GM19372 (cell line): Measurements from ENCODE around the gene TRPM1.

Experiments
- ATAC-seq: cut with Tn5 transposase; IDR thresholded peaks from one replicate; pipeline ENCODE4 v1.9.1; 2021; ENCODE audit warnings: mild to moderate bottlenecking, low read depth, moderate library complexity; ENCODE audit not compliant: unreplicated experiment

The TRPM1 gene

GRCh38 chr15:31101262-31102038 lies at the start of gene TRPM1:
Gene TRPM1, minus strand, starts transcription at chr15:31101725. Its CDS starts 20,370 bp downstream, at chr15:31081355.
- ATAC-seq: no peak

GRCh38 chr15:31150732-31151231 lies 49.3 kb upstream of the TRPM1 start:
- no peak for ATAC-seq

DNA sequence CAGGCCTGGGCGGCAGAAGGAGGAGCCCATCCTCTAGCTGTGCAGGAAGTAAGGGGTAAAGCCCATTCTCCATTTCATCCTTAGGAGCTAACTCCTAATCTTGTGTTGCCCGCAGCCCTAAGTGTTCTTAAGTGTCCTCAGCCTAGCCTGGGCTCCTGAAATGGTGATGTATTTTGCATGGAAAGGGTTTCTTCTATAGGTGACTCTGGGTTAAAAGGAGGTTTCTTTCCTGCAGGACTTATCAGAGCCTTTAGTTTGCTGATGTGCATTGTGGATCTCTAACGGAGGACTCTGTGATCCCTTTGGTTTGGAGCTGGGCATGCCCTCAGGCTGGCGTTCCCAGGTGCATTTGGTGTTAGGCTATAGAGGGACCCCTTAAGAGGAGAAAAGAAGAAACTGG lies 48.5 kb upstream of the TRPM1 start:
- ATAC-seq: no peak

GRCh38 chr15:31149088-31149505 lies 47.6 kb upstream of the TRPM1 start:
- ATAC-seq: no peak

GRCh38 chr15:31148297-31149087 lies 47.0 kb upstream of the TRPM1 start:
- ATAC-seq: no peak

DNA sequence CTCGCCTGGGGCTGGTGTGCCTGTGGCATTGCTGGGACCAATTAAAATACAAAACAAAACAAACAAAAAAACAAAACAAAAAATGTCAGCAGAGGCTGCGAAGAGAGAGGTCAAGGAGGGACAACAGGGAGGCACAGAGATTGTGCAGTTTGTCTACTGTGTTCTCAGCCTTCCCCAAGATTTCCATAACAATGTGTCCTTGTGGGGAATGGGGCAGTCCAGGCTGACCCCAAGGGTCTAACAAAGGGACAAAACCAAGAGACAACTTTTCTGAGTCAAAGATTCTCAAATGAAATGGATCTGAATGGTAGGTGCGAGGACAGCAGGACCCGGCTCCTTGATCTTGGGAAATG lies 46.4 kb upstream of the TRPM1 start:
- ATAC-seq: no peak

DNA sequence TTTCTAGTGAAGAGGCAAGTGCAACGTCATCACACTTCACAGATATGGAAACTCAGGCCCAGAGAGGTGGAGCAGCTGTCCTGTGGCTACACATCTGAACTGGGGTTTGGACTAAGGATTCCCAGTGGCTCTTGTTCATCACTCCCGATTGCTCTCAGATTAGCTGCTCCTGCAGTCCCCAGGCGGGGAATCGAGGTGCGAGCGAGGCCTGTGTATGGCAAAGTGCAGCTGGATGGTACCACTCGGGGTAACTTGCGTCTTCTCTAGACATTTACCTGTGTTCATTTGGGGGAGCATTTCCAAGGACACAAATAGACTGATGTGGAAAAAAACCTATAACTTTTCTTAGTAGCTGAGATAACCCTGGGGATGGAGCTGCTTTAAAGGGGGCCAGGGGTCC lies 45.9 kb upstream of the TRPM1 start:
- ATAC-seq: no peak

GRCh38 chr15:31145271-31145911 lies 43.9 kb upstream of the TRPM1 start:
- ATAC-seq: no peak

GRCh38 chr15:31141792-31142191 lies 40.3 kb upstream of the TRPM1 start:
- no peak for ATAC-seq

DNA sequence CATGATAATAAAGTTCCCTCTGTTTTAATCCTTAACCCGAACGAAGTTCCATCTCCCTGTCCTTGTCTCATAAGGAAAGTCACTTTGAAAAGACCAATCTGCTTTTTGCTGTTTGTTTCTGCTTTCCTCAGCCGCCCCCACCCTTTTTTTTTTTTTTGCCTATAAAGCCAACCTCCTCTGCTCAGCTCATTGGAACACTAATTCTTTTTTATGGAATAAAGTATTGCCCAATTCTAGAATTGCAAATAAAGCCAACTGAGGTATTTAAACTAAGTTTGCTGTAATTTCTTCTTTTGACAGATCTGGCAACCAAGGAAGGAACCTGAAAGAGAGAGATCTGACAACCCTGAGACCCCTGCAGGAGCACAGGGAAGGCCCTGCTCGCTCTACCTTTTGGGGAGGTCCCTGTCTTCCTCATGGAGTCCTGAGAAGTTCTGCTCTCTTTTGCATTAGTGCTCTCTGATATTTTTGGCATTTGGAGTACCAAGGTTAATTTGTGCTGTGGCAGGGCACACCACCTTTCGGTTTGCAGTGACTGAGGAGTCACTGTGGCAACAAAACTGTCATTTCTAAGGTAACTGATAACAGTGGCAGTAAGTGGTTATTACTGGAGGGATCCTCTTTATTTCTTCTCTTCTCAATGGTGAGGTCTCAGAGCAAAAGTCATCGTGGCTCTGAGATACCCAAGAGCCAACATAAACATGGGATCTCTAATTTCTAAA lies 35.2 kb upstream of the TRPM1 start:
- no peak for ATAC-seq

DNA sequence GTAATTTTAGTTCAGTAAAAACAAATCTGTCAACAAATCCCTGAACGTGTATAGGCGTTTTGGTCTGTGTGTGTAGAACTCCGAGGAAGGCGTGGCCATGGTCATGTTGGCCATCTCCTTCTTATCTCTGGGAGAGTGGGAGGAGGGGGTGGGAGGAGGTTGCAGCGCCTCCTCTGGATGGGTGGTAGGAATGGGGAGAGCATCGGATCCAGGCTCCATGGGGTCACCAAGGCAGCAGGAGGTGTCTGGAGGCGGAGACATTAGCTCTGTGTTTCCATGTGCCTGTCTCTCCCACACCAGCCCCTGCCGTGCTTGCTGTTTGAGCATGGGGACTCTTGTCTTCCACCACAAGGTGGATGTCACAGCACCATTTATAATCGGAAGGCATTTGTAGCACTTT lies 34.5 kb upstream of the TRPM1 start:
- no peak for ATAC-seq

- ATAC-seq: no peak
Measured at GRCh38 chr15:31135523-31135922, 34.0 kb upstream of the TRPM1 start.

DNA sequence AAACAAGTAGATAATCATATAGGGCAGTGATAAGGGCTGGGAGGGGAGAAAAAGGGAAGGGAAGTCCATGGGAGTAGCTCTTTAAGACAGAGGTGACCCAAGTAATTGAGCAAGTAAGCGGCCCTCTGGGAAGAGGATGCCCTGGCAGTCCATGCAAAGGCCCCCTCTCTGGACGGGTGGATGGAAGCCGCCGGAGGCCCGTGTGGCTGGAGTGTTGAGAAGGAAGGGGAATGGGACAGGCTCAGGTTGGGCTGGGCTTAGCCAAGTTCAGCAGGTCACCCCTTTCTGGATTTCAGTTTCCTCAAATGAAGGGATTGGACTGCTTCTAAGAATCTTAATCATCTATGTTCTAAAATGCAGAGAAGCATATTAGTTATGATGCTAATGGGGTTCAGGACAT lies 32.4 kb upstream of the TRPM1 start:
- no peak for ATAC-seq

DNA sequence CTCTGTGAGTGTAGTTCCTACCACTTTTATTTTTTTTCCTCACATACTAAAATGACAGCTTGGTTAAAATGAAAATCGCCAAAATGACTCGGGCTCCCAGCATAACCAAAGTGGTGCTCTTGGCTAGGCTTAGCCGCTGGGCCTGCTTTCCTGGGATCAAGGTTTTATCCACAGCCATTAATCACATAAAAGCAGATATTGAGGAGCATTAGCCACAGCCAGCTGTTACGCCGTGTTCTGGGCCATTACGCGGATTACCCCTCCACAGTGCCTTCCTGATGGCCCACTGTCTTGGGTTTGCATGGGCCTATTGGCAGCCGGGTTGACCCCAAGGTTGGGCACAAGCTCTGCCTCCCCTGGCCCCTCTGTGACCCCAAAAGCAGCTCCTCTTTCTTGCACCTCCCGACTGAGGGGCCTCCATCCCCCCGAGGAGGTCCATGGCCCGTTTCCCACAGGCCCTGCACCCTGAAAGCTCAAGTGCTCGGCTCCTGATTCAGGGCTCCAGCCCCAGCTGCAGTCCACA lies 30.4 kb upstream of the TRPM1 start:
- ATAC-seq: no peak

GRCh38 chr15:31130576-31131237 lies 29.2 kb upstream of the TRPM1 start:
- ATAC-seq: no peak

DNA sequence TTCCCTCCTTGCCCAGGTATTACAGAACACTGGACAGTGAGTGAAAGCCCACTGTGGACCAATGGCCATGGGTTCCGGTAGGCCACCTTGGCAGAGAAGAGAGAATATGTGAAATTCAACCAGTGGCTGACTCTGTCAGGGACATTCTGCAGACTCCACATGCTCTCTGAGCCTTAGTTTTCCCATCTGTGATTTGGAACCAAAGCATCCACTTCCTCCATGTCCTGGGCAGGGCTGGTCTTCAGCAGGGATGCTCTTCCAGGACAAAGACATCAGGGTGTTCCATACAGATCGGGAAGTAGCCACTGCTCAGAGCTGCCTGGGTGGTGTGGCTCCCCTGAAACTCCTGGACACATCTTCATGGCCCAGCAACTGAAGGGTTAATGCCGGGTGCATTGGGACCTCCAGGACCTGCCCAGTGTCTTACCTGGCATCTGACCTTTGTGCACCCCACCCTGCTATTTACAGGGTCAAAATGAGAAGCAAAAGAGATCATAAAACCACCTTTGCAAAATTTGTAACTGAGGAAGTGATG lies 28.3 kb upstream of the TRPM1 start:
- no peak for ATAC-seq

GRCh38 chr15:31128919-31129768 lies 27.6 kb upstream of the TRPM1 start:
- ATAC-seq: no peak

DNA sequence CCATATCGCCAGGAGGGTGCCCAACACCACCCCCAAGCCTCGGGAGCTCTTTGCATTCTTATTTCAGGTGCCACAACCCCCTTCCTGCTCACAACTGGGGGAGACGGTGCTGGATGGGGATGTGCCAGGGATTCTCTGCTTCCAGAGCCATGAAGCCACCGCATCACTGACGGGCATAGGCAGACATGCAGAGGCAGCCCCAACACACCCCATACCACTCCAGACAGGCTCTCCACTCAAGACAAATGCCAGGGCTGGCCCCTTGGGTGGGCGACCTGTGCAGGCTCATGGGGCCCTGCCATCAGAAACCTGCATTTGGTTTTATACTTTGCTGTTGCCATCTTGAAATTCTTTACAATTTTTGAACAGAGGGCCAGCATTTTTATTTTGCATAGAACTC lies 27.0 kb upstream of the TRPM1 start:
- ATAC-seq: no peak
